ENCODE data around the gene ANO1.

ANO1 gene

DNA sequence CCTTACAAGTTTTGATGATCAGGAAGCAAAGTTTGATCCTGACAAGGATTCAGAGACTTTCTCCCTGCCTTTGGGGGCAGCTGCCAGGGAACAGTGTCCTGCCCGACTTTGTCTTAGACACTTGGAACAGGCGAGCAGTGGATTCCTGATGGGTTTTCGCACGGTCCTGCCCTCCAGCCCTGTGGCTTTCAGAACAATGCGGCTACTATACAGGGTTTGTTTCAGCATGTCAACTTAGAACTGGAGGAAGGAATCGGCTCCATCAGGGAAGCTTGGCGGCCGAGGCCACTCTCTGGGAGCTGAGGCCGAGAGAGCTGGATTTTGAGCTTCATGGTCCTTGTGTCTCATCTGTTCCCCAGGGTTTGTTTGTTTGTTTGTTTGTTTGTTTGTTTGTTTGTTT lies 11.5 kb downstream of the ANO1 start:
- WGBS (ENCODE audit: extremely low coverage, insufficient coverage, low lambda C conversion rate), result no CpG with 5 or more reads among the region's 9 CpGs
- Histone ChIP-seq H3K18ac (ENCODE audit: low read length) (no peak overlapping the region), H2BK5ac (ENCODE audit: low read length) (no peak overlapping the region), H2AK5ac (ENCODE audit: low read length) (no peak overlapping the region), H4K5ac (ENCODE audit: low read length) (no peak overlapping the region), H3K4ac (ENCODE audit: low read depth, low read length) (no peak overlapping the region), H3K4me2 (ENCODE audit: low read length) (no peak overlapping the region), H3K4me1 (ENCODE audit: control insufficient read depth, low read depth, low read length) (no peaks in the 10 kb centered on the region), H4K8ac (ENCODE audit: low read depth, low read length) (no peak overlapping the region), H3K4me3 (ENCODE audit: low read length) (no peak overlapping the region), H2BK15ac (replicated peaks; ENCODE audit: low read depth) (no peak overlapping the region), H3K36me3 (ENCODE audit: control insufficient read depth, insufficient read depth, low read length) (no peaks in the 10 kb centered on the region), H3K9ac (ENCODE audit: low read length) (no peak overlapping the region), H3K56ac (ENCODE audit: low read length) (no peak overlapping the region), H3K79me1 (ENCODE audit: low read length) (no peaks in the 10 kb centered on the region), H3K79me2 (ENCODE audit: control insufficient read depth, insufficient read depth, low read length) (no peaks in the 10 kb centered on the region), H2BK120ac (ENCODE audit: low read depth, low read length) (no peak overlapping the region), H3K27me3 (ENCODE audit: insufficient read depth, low read length, poor library complexity) (no peaks in the 10 kb centered on the region), H3K27ac (ENCODE audit: low read depth, low read length) (no peak overlapping the region), H3K23ac (ENCODE audit: low read length) (no peak overlapping the region)
- DNase-seq, result no peak

DNA sequence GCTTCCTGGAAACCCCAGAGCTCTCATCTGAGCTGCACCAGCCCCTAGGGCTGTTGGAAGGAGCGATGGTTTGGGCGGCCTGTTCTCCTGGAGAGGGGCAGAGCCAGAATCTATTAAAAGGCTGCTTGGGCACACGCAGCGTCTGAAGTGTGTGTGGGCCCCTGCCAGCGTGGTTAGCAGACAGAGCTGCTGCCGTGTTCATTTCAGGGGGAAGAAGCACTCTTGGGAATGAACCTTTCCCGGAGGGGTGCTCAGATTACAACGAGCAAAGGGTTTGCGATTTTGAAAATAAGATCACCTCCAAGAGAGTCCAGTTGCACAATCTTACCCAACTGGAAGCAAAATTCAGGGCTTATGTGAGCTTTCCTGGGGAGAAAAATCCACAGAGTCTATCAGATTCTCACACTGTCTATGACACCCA lies 12.9 kb downstream of the ANO1 start:
- no CpG with 5 or more reads among the region's 9 CpGs for WGBS (ENCODE audit: extremely low coverage, insufficient coverage, low lambda C conversion rate)
- no peak overlapping the region for H4K5ac ChIP-seq (ENCODE audit: low read length)
- H3K9ac ChIP-seq (ENCODE audit: low read length), result no peak overlapping the region

DNA sequence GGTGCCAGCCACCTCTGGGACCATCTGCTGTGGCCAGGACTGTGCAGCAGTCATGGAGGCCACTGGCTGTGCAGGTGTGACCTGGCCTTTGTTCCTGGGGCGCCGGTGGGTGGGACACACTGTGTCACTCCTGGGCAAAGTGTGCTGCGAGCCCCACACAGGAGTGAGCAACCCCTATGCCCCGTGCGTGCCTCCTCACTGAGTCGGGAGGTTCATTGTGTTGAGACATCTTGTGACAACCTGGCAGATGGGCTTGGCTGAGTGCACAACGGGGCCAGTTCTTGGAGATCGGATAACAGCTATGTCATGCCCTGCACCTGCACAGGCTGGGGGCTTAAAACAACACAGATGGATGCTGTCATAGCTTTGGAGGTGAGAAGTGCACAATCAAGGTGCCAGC lies 13.5 kb downstream of the ANO1 start:
- no peaks in the 10 kb centered on the region for H3K27me3 ChIP-seq (ENCODE audit: insufficient read depth, low read length, poor library complexity)
- no peak overlapping the region for H3K4me2 ChIP-seq (ENCODE audit: low read length)
- H3K4me3 ChIP-seq (ENCODE audit: low read length), result no peak overlapping the region
- H3K79me2 ChIP-seq (ENCODE audit: control insufficient read depth, insufficient read depth, low read length), result no peaks in the 10 kb centered on the region
- no peak for DNase-seq
- no peak overlapping the region for H3K27ac ChIP-seq (ENCODE audit: low read depth, low read length)
- H3K36me3 ChIP-seq (ENCODE audit: control insufficient read depth, insufficient read depth, low read length), result no peaks in the 10 kb centered on the region
- no CpG with 5 or more reads among the region's 8 CpGs for WGBS (ENCODE audit: extremely low coverage, insufficient coverage, low lambda C conversion rate)
- no peak overlapping the region for H3K4ac ChIP-seq (ENCODE audit: low read depth, low read length)
- no peak overlapping the region for H3K56ac ChIP-seq (ENCODE audit: low read length)
- no peak overlapping the region for H4K5ac ChIP-seq (ENCODE audit: low read length)
- no peak overlapping the region for H3K18ac ChIP-seq (ENCODE audit: low read length)
- no peaks in the 10 kb centered on the region for H3K4me1 ChIP-seq (ENCODE audit: control insufficient read depth, low read depth, low read length)
- no peak overlapping the region for H2BK5ac ChIP-seq (ENCODE audit: low read length)
- H3K9ac ChIP-seq (ENCODE audit: low read length), result no peak overlapping the region
- H2AK5ac ChIP-seq (ENCODE audit: low read length), result no peak overlapping the region
- H2BK120ac ChIP-seq (ENCODE audit: low read depth, low read length), result no peak overlapping the region
- no peak overlapping the region for H4K8ac ChIP-seq (ENCODE audit: low read depth, low read length)
- H3K79me1 ChIP-seq (ENCODE audit: low read length), result no peaks in the 10 kb centered on the region
- no peak overlapping the region for H2BK15ac ChIP-seq (replicated peaks; ENCODE audit: low read depth)
- no peak overlapping the region for H3K23ac ChIP-seq (ENCODE audit: low read length)

More for the DNA sequence above, 12.9 kb downstream of the ANO1 start:
- no peak for DNase-seq
- Histone ChIP-seq H3K79me1 (ENCODE audit: low read length) (no peaks in the 10 kb centered on the region), H3K56ac (ENCODE audit: low read length) (no peak overlapping the region), H3K36me3 (ENCODE audit: control insufficient read depth, insufficient read depth, low read length) (no peaks in the 10 kb centered on the region), H2AK5ac (ENCODE audit: low read length) (no peak overlapping the region), H3K4me1 (ENCODE audit: control insufficient read depth, low read depth, low read length) (no peaks in the 10 kb centered on the region), H2BK15ac (replicated peaks; ENCODE audit: low read depth) (no peak overlapping the region), H3K4ac (ENCODE audit: low read depth, low read length) (peak overlapping the region; percentile 2), H3K4me2 (ENCODE audit: low read length) (no peak overlapping the region), H4K8ac (ENCODE audit: low read depth, low read length) (no peak overlapping the region), H2BK120ac (ENCODE audit: low read depth, low read length) (no peak overlapping the region), H3K4me3 (ENCODE audit: low read length) (no peak overlapping the region), H3K18ac (ENCODE audit: low read length) (no peak overlapping the region), H3K27ac (ENCODE audit: low read depth, low read length) (no peak overlapping the region), H3K23ac (ENCODE audit: low read length) (no peak overlapping the region), H2BK5ac (ENCODE audit: low read length) (no peak overlapping the region), H3K79me2 (ENCODE audit: control insufficient read depth, insufficient read depth, low read length) (no peaks in the 10 kb centered on the region), H3K27me3 (ENCODE audit: insufficient read depth, low read length, poor library complexity) (no peaks in the 10 kb centered on the region)

DNA sequence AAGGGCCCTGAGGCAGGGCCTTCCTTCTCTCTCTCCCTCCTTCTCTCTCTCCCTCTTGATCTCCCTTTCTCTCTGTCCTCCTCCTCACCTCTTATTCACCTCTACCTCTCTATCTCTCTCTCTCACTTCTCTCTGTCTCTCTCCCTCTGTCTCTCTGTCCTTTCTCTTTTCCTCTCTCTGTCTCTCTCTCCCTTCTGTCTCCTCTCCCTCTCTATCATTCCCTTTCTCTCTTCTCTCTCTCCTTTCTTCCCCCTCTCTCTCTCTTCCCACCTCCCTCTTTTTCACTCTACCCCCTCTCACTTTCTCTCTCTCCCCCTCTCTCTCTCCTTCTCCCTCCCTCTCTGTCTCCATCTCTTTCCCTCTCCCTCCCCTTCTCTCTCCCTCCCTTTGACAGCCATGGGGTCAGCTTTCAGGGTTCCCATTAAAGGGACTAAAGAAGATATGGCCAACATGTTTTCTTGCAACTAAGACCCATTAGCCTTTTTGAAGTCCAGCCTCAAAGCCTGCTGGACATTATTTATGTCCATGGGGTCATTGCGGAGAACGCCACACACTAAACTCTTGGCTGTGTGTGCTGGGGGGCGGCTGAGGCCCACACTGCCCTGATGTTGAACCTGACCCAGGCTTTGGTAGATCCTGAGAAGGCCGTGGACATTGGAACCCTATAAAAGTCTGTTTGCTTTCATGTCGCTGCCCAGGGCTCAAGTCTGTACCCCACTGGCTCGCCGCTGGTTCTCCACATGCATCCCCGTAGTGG lies 15.0 kb downstream of the ANO1 start:
- no peak overlapping the region for H3K23ac ChIP-seq (ENCODE audit: low read length)
- H4K5ac ChIP-seq (ENCODE audit: low read length), result no peak overlapping the region
- no peak overlapping the region for H3K4me2 ChIP-seq (ENCODE audit: low read length)
- H2BK120ac ChIP-seq (ENCODE audit: low read depth, low read length), result no peak overlapping the region
- no peak overlapping the region for H3K4ac ChIP-seq (ENCODE audit: low read depth, low read length)
- no peak overlapping the region for H3K18ac ChIP-seq (ENCODE audit: low read length)
- no peak overlapping the region for H2AK5ac ChIP-seq (ENCODE audit: low read length)
- no peaks in the 10 kb centered on the region for H3K27me3 ChIP-seq (ENCODE audit: insufficient read depth, low read length, poor library complexity)
- H3K79me2 ChIP-seq (ENCODE audit: control insufficient read depth, insufficient read depth, low read length), result no peaks in the 10 kb centered on the region
- H2BK5ac ChIP-seq (ENCODE audit: low read length), result no peak overlapping the region
- DNase-seq, result no peak
- no peaks in the 10 kb centered on the region for H3K36me3 ChIP-seq (ENCODE audit: control insufficient read depth, insufficient read depth, low read length)
- H3K79me1 ChIP-seq (ENCODE audit: low read length), result no peaks in the 10 kb centered on the region
- no peak overlapping the region for H3K9ac ChIP-seq (ENCODE audit: low read length)
- H3K4me3 ChIP-seq (ENCODE audit: low read length), result no peak overlapping the region
- H3K56ac ChIP-seq (ENCODE audit: low read length), result no peak overlapping the region
- no peak overlapping the region for H3K27ac ChIP-seq (ENCODE audit: low read depth, low read length)
- no peak overlapping the region for H4K8ac ChIP-seq (ENCODE audit: low read depth, low read length)
- no peaks in the 10 kb centered on the region for H3K4me1 ChIP-seq (ENCODE audit: control insufficient read depth, low read depth, low read length)
- H2BK15ac ChIP-seq (replicated peaks; ENCODE audit: low read depth), result no peak overlapping the region
- no CpG with 5 or more reads among the region's 8 CpGs for WGBS (ENCODE audit: extremely low coverage, insufficient coverage, low lambda C conversion rate)

DNA sequence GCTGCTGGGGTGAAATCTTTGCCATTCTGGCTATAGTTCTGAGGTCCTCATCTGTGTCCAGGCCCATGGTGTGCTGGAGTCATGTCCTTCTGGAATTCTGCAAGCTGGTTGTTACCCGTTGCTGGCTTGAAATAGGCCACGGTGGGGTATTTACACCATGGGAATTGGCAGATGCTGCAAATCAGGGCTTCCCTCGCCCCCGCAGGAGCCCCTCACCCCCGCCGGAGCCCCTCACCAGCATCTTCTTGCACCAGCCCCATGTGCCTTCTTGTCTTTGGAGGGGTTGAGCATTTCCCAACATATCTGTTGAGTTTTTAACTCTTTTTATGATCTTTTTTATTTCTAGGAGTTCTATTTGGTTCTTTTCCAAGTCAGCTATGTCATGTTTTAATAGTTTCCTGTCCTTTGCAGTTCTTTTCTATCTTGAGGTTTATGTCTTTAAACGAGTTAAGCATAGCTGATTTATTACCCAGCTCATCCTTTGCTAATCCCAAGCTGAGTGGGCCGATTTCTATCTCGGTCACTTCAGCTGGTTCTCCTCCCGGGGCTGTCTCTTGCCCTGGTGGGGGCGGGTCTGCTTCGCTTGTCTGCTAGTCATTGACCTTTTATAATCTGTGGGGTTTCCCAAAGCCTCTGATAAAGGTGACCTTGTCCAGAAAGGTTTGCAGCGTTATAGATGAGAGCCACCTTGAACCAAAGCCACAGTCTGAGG lies 17.6 kb downstream of the ANO1 start:
- Histone ChIP-seq H3K27ac (ENCODE audit: low read depth, low read length) (no peak overlapping the region), H3K79me1 (ENCODE audit: low read length) (no peaks in the 10 kb centered on the region), H3K4me1 (ENCODE audit: control insufficient read depth, low read depth, low read length) (no peaks in the 10 kb centered on the region), H3K27me3 (ENCODE audit: insufficient read depth, low read length, poor library complexity) (no peaks in the 10 kb centered on the region), H3K56ac (ENCODE audit: low read length) (no peak overlapping the region), H4K8ac (ENCODE audit: low read depth, low read length) (no peak overlapping the region), H3K18ac (ENCODE audit: low read length) (no peak overlapping the region), H3K4me2 (ENCODE audit: low read length) (no peak overlapping the region), H3K4ac (ENCODE audit: low read depth, low read length) (no peak overlapping the region), H2BK120ac (ENCODE audit: low read depth, low read length) (no peak overlapping the region), H3K36me3 (ENCODE audit: control insufficient read depth, insufficient read depth, low read length) (no peaks in the 10 kb centered on the region), H2BK5ac (ENCODE audit: low read length) (no peak overlapping the region), H3K9ac (ENCODE audit: low read length) (no peak overlapping the region), H2BK15ac (replicated peaks; ENCODE audit: low read depth) (no peak overlapping the region), H2AK5ac (ENCODE audit: low read length) (no peak overlapping the region), H4K5ac (ENCODE audit: low read length) (no peak overlapping the region), H3K79me2 (ENCODE audit: control insufficient read depth, insufficient read depth, low read length) (no peaks in the 10 kb centered on the region), H3K4me3 (ENCODE audit: low read length) (no peak overlapping the region), H3K23ac (ENCODE audit: low read length) (no peak overlapping the region)
- DNase-seq, result no peak
- WGBS (ENCODE audit: extremely low coverage, insufficient coverage, low lambda C conversion rate), result no CpG with 5 or more reads among the region's 13 CpGs
